Renal cortex interstitium (tissue), 15 donors: ENCODE results near the gene IGFBPL1. TPM values are rescaled to one million over a fixed set of nuclear protein-coding genes. Genes with fewer than 3 reads are reported as not detected.
"Not testable (repeated sequence)": the region's sequence is repeated elsewhere in the genome, so short reads cannot be mapped to it uniquely, and the experiment has no call there.

Source experiments
- DNase-seq, 11 donors: peaks; one replicate each; pipeline ENCODE4 v3.0.0-alpha.2; 2013; ENCODE audit warnings: low read depth in 9 of 11, low spot score in 4 of 11; ENCODE audit errors: extremely low read depth in 1 of 11
- long read RNA-seq, 16 experiments: transcript quantifications; one replicate each; lab custom pipeline, GENCODE V29; 2026
- polyA plus RNA-seq, 3 donors: library from polyadenylated mRNA; unstranded; fragments of 120-200 nt; gene quantifications; one replicate each; pipeline ENCODE4 v1.2.1, GENCODE V29; 2013; ENCODE audit not compliant: insufficient read length in 3 of 3

IGFBPL1 gene, protein sequence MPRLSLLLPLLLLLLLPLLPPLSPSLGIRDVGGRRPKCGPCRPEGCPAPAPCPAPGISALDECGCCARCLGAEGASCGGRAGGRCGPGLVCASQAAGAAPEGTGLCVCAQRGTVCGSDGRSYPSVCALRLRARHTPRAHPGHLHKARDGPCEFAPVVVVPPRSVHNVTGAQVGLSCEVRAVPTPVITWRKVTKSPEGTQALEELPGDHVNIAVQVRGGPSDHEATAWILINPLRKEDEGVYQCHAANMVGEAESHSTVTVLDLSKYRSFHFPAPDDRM
- polyA plus RNA-seq, result 1 to 10 TPM; 1.4 to 2.0 (median 1.8) TPM
- long read RNA-seq, donor 1, partial matches to known transcripts, result 0 of 2 reads
- long read RNA-seq, donor 1, other reads (novel, unspliced or antisense), result 0 of 2 reads
- long read RNA-seq, donor 2, result 0 reads
- long read RNA-seq, donor 3, partial matches to known transcripts, result 0 of 1 reads
- long read RNA-seq, donor 3, other reads (novel, unspliced or antisense), result 0 of 1 reads
- long read RNA-seq, donor 4, result 0 reads
- long read RNA-seq, donor 5, result 0 reads
- long read RNA-seq, donor 6, partial matches to known transcripts, result 0 of 1 reads
- long read RNA-seq, donor 6, other reads (novel, unspliced or antisense), result 0 of 1 reads
- long read RNA-seq, donor 7, result 0 reads
- long read RNA-seq, donor 8, partial matches to known transcripts, result 0 of 2 reads
- long read RNA-seq, donor 8, other reads (novel, unspliced or antisense), result 0 of 2 reads
- long read RNA-seq, donor 9, partial matches to known transcripts, result 0 of 2 reads
- long read RNA-seq, donor 9, other reads (novel, unspliced or antisense), result 0 of 2 reads
- long read RNA-seq, donor 10, partial matches to known transcripts, result 0 of 1 reads
- long read RNA-seq, donor 10, other reads (novel, unspliced or antisense), result 0 of 1 reads
- long read RNA-seq, donor 11, partial matches to known transcripts, result 0 of 1 reads
- long read RNA-seq, donor 11, other reads (novel, unspliced or antisense), result 0 of 1 reads
- long read RNA-seq, donor 12, result 0 reads
- long read RNA-seq, donor 13, result 0 reads
- long read RNA-seq, donor 14, result 0 reads
- long read RNA-seq, donor 15, result 0 reads
- long read RNA-seq, donor 16, partial matches to known transcripts, result 0 of 3 reads
- long read RNA-seq, donor 16, other reads (novel, unspliced or antisense), result 0 of 3 reads

DNA sequence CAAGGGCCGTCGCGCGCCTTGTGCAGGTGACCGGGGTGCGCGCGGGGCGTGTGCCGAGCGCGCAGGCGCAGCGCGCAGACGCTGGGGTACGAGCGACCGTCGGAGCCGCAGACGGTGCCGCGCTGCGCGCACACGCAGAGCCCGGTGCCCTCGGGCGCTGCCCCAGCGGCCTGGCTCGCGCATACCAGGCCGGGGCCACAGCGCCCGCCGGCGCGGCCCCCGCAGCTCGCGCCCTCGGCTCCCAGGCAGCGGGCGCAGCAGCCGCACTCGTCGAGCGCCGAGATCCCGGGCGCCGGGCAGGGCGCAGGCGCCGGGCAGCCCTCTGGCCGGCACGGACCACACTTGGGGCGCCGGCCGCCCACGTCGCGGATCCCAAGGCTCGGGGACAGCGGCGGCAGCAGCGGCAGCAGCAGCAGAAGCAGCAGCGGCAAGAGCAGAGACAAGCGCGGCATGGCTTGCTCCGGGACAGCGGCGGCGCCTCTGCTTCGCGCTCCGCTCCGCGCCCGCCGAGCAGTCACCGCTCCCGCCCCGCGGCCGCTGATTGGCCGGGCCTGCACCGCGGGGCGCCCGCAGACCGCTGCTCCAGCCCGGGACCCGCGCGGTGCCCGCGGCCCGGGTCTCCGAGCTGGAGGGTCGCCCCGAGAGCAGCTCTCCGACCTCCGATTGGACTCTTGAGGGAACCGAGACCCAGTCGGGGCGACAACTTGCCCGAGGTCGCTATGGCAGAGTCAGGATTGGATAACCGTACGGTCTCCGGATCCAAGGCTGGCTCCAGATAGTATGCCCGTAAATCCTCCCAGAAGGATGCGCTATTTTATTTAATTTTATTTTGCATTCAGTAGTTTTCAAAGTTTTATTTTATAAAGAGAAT, at the start of gene IGFBPL1:
TSS of gene IGFBPL1 (minus strand) at position 482 of the 871 bp plus-strand sequence. CDS start at position 452, 30 bp downstream.
- peak in 4 of 11 donors; percentile 22 to 38 (median 30) for DNase-seq

DNA sequence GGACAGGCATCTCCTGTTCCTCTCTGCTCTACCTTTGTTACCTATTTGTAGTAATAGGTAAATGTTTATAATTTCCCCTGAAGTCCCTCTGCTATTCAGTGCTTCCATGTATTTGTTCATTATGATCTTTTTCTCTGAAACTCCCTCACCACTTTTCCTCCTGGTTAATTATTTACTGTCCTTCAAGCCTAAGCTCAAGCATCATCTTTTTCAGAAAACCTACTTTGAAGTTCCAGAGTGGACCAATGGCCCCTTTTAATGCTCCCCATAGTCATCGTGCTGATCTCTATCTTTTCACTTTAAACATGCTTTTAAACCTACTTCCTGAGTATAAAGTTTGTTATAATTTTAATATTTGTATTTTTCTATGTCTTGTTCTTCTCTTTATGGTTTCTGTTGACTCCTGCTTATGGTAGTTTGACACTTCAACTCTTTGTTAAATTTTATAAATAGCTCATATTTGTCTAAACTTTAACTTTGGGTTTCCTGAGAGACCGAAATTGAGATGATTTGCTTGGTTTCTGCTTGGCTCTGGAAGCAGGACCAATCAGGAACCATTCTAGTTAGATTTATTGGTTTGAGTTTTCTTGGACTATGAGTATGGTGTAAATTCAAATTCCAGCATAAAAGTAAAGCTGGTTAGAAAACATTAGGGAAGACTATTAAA, 48.5 kb upstream of the IGFBPL1 start:
- DNase-seq, result not testable (repeated sequence)

DNA sequence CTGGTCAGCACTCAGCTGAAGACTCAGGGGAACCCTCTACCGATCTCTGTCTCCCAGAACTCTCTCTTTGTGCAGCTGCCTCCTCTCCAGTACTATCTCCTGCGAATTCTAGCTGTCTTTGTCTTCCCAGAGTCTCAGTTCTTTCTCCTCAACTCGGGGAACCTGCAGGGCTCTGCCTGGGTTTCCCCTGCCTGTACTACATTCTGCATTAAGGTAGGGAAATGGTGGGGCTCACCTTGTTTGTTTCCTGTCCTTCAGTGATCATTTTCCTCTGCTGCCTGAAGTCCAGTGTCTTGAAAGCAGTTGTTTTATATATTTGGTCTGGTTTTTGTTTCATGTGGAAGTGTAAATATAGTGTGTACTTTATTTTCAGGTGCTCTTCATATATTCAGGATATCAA, 43.1 kb upstream of the IGFBPL1 start:
- DNase-seq, result no peak

DNA sequence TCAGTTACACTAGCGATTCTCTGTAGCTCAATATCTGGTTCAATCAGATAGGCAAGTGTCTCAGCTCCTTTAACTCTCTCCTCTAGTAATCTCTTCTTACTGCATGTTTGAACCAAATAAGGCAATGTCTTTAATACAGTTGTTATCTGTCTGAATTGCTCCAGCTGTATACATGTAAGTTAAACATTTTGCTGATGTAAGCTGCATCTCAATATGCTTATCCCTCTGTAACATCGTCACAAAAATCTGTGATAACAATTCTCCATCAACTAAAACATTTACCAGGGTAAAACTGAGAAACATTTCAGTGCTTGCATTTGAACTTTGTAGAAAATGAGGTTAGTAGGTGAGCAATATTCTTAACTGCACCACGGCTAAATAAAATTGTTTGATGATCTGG, 29.6 kb upstream of the IGFBPL1 start:
- DNase-seq, result no peak

DNA sequence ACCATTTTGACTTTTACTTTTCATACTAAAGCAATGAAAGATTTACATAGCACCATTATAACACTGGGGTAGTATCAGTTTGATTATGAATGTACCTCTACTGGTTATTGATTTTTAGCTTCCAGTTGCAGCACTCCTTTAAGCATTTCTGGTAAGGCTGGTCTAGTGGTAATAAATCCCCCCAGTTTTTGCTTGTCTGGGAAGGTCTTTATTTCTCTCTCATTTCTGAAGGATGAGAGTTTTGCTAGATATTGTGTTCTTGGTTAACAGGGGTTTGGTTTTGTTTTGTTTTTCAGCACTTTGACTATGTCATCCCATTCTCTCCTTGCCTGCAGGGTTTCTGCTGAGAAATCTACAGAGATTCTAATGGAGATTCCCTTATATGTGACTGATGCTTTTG, 26.9 kb upstream of the IGFBPL1 start:
- no peak for DNase-seq

DNA sequence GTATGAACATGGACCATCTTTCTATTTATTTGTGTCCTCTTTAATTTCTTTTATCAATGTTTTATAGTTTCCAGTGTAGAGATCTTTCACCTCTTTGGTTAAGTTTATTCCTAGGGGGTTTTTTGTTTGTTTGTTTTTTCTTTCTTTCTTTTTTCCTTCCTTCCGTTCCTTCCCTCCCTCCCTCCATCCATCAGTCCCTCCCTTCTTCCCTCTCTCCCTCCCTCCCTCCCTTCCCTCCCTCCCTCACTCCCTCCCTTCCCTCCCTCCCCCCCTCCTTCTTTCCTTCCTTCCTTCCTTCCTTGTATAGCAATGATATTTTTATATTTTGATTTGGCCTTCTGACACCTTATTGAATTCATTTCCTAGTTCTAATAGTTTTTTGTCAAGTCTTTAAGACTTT, 23.4 kb upstream of the IGFBPL1 start:
- DNase-seq, result no peak

DNA sequence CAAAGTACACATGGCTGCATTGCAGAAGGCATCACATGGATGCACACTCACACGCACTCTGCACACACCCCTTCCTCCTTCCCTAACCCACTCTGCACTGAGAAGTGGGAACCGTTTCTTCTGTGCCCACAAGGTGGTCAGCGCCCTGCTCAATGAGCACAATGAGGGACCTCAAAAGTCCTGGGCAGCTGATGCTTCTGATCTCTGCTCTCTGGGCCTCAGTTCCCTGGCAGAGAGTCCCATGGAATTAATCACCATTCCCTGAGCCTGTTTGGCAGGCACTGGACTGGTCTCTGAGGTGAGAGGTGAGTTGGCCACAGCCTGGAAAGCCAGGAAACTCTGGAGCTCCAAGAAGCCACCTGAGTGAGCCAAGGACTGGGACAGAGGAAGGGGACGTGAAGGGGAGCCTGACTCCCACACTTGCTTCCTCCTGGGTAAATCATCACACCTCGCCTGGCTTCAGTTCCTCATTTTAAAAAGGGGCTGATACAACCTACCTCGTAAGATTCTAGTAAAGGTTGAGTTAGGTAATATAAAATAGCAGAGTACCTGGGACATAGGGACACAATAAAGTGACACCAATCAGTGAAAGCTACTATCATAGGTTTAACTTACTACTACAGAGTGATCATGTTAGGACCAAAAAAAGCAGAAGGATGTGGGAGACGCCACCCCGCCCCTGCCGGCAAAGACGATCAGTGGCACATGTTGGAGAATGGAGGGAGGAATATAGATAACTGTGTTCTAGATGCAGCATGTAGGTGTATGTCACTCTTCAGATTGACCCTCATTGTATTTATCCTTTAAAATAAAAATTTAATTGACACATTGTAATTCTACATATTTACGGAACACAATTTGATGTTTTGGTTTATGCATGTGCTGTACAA, 21.1 kb upstream of the IGFBPL1 start:
- no peak for DNase-seq

DNA sequence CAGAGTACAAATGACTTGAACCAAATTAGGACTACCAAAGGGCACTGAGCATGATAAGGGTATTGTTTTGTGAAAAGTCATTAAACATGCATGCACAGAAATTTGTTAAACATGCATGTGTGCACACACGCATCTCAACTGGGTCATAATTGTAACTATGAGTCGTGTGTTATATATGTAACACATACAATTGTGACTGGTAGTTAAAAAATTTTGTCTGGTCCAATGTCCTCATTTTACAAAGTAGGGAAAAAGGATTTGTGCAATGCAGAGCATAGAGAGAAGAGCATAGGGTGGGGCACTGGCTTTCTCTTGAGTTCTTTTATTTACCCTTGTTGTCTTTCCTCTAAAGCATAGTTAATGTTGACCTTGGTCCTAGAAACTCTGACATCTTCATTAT, 19.3 kb upstream of the IGFBPL1 start:
- no peak for DNase-seq

DNA sequence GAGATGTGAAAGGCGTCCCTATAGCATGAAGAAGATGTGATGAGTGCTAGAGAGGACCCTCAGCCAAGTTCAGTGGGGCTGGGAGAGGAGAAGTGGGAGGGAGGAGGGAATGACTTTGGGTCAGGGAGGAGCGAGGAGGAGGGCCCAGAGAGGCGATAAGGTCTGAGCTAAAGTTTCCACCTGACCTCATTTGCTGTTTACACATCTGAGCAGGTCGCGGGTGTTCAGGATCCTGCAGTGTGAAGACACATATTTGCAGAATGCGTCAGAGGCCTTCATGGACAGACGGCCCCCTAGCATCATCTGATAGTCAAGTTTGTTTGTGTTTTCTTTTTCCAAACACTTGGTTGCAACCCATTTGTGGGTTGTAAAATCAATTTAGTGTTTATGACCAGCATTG, 18.9 kb upstream of the IGFBPL1 start:
- DNase-seq, result no peak

DNA sequence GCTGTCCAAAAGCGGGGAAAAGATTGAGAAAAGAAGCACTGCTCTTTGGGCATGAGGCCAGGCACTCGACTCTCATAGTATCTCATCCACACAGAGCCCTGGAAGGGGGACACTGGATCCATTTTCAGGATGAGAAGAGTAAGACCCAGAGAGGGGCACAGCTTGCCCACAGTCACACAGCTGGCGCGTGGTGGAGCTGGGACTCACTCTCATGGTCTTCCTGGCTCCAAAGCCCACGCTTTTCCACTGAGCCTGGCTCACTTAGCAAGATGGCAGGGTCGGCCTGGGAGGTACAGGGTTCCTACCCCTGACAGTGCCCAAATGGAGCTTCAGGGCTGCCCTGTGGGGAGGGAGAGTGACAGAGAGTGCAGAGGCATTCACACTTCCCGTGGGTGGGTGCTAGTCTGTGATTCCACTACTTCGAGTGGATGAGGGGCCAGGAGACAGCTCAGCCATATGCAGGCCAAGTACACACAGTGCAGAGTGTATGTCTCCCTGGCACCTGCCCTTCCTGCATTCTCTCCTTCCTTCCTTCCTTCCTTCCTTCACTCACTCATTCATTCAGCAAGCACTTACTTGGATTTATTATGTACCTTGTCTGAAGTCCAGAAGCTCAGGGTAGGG, 18.3 kb upstream of the IGFBPL1 start:
- DNase-seq, result no peak

DNA sequence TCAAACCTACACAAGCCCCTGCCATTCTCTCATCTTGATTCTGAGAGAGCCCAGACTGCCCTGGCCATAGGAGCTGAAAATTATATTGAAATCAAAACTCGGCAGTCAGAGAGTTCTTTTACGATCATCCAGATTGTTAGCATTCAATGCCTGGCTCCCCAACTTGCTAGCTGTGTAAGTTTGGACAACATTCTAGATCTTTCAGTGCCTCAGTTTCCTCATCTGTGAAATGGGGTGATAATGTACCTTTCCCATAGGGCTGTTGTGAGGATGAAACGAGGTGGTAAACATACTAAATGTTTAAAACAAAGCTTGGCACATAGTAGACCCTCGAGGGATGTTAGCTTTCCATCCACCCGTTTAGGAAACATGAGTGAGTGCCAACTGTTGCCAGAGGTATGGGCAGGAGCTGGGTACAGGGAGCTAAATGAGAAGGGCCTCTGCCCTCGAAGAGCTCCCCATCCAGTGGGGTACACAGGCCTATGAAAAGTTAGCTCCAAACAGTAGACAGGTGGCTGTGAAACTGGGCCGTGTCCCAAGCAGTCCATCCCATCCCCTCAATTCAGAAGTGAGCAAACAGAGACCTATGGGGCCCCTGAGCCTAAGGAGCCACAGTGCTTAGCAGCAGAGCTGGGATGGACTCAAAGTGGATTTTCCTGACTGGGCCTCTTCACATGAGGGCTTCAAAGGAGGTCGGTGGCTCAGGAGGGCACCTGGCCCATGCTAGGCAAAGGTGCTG, 17.3 kb upstream of the IGFBPL1 start:
- no peak for DNase-seq

DNA sequence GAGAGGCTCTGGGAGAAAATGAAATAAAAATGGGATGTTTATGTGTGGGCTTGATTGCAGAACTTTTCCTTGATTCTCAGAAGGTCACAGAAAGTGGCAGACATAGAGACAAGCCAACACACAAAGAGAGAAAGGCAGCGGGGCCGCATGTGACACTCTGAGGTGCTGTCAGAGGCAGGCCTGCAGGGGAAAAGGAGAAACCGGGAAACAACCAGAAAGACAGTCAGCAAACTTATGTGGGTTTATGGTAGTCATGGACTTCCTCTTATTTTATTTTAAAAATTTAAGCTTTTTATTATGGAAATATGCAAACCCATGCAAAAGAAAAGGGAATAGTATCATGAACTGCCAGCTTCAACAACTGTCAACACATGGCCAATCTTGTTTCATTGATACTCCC, 16.3 kb upstream of the IGFBPL1 start:
- no peak for DNase-seq

DNA sequence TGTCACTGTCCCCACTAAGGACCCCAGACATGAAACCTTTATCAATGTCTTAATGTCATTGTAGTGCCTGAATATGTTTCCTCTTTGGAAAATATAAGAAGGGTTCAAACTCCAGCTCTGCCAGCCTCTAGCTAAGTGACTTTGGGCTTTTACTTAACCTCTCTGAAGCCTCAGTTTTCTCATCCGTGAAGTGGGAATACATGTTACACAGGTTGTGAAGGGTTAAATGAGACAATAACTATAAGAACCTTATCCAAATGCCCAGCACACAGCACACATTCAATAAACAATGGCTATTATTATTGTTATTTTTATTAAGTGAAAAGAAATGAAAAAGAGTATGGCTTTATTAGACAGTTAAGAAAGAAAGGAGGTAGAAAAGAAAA, 15.7 kb upstream of the IGFBPL1 start:
- DNase-seq, result no peak

DNA sequence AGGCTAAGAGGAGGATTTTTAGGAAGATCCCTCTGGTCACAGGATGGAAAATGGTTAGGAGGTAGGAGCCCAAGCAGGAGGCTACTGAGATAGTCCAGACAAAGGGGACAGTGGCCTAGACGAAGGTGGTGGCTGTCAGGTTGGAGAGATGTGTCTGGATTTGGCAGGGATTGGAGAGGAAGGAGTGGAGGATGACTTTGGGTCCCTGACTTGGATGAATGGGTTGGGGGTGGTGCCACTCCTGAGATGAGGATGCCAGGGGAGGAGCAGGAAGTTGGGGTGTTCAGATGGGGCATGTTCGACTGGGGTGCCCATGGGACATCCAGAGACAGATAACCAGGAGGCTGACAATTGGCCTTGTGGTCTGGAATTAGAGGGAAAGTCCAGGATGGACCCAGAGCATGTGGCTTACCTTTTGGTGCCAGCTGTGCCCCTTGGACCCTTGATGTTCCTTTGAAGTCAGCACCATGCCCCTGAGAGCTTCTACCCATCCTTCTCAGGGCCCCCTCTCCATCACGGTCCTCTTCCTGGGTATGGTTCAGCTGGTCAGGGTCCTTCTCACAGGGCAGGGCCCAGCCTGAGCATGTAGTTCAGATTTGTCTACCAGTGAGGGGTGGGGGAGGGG, 15.1 kb upstream of the IGFBPL1 start:
- DNase-seq, result no peak

DNA sequence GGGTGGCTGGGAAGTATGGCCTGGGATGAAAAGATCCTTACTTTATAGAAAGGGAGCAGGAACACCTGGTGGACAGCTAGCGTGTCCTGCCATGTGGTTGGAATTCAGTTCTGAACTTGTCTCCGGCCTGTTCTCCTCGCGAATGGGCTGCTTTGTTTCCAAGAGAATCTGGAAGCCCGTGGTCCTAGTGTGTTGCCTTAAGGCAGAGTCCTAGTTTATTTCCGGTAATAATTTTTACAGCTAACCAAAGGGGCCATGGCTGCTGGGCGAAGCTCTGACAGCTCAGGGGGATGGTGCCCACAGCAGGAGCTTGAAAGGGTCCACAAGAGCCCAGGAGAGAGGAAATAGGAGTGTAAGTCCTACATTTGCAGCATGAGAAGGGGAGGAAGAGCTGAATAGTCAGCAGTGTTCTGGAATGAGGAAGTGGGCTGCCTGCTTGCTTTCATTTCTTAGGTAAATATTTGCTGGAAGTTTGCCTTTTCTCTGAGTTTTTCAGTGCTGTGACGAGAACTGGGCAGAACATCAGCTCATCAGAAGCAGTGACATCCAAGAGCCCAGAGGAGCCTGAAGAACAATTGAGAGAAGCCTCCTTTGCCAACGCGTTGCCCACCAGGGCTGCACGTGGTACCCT, 13.1 kb upstream of the IGFBPL1 start:
- no peak for DNase-seq
